PC-3 (cell line): ENCODE measurements around the gene PTGR2.

Experiments used
- EZH2 ChIP-seq: fragments of 300-600 bp; sonication (generic); IDR thresholded peaks from one replicate; pipeline ENCODE4 v1.6.1; 2017; ENCODE audit warnings: antibody characterized with exemption, mild to moderate bottlenecking, low read length; ENCODE audit not compliant: unreplicated experiment
- EZH2phosphoT487 ChIP-seq: fragments of 300-600 bp; sonication (generic); IDR thresholded peaks from 2 replicates; pipeline ENCODE4 v1.6.1; 2018; ENCODE audit warnings: mild to moderate bottlenecking, antibody characterized with exemption, low read length, borderline replicate concordance
- TF ChIP-seq, protein P1 (sequence below): fragments of 300-600 bp; sonication (generic); conservative IDR thresholded peaks from 2 replicates; pipeline ENCODE4 v1.5.1; 2017; ENCODE audit warnings: antibody characterized with exemption, low read depth, mild to moderate bottlenecking, low read length

- TF ChIP-seq, protein P1, sequence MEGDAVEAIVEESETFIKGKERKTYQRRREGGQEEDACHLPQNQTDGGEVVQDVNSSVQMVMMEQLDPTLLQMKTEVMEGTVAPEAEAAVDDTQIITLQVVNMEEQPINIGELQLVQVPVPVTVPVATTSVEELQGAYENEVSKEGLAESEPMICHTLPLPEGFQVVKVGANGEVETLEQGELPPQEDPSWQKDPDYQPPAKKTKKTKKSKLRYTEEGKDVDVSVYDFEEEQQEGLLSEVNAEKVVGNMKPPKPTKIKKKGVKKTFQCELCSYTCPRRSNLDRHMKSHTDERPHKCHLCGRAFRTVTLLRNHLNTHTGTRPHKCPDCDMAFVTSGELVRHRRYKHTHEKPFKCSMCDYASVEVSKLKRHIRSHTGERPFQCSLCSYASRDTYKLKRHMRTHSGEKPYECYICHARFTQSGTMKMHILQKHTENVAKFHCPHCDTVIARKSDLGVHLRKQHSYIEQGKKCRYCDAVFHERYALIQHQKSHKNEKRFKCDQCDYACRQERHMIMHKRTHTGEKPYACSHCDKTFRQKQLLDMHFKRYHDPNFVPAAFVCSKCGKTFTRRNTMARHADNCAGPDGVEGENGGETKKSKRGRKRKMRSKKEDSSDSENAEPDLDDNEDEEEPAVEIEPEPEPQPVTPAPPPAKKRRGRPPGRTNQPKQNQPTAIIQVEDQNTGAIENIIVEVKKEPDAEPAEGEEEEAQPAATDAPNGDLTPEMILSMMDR: no peak
- TF ChIP-seq EZH2: no peak
- TF ChIP-seq EZH2phosphoT487: no peak
Observed at GRCh38 chr14:73924337-73924736, 72.7 kb downstream of the PTGR2 start.
